Germinal center (tissue), 1 donor: ENCODE results near the gene HBP1.
"Not testable (repeated sequence)": the region's sequence is repeated elsewhere in the genome, so short reads cannot be mapped to it uniquely, and the experiment has no call there.

Source experiments
- DNase-seq: peaks from one replicate; pipeline ENCODE4 v3.0.0; 2012; ENCODE audit warnings: mixed read lengths, low spot score

Gene HBP1, protein sequence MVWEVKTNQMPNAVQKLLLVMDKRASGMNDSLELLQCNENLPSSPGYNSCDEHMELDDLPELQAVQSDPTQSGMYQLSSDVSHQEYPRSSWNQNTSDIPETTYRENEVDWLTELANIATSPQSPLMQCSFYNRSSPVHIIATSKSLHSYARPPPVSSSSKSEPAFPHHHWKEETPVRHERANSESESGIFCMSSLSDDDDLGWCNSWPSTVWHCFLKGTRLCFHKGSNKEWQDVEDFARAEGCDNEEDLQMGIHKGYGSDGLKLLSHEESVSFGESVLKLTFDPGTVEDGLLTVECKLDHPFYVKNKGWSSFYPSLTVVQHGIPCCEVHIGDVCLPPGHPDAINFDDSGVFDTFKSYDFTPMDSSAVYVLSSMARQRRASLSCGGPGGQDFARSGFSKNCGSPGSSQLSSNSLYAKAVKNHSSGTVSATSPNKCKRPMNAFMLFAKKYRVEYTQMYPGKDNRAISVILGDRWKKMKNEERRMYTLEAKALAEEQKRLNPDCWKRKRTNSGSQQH

GRCh38 chr7:107168233-107169119 lies at the start of gene HBP1:
HBP1 (plus strand) TSS chr7:107169003; CDS start chr7:107179894, 10,891 bp downstream.
- peak; percentile 98 for DNase-seq

- no peak for DNase-seq
Measured at GRCh38 chr7:107119376-107120105, 49.3 kb upstream of the HBP1 start.

DNA sequence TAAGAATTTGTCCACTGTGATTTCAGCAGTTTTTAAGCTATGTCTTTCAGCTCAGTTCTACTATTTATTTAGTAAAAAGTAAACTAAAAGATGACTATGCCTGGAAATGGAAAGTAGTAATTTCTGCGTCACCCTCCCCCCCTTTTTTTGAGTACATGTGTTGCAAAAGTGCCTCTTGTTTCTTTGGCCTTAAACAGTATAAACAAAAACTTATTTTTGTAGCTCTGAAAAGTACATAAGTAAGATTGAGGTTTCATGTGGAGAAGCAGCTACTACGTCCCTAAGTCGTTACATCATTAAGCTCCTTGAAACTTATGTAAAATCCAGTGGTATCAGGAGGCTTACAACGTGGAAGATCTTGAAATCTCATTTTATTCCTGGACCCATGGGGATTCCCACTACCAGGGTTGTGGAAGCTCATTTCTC lies 46.3 kb upstream of the HBP1 start:
- no peak for DNase-seq

- no peak for DNase-seq
Measured at GRCh38 chr7:107123392-107123791, 45.4 kb upstream of the HBP1 start.

- no peak for DNase-seq
Measured at GRCh38 chr7:107125475-107125874, 43.3 kb upstream of the HBP1 start.

- DNase-seq = no peak
Measured at GRCh38 chr7:107128217-107128616, 40.6 kb upstream of the HBP1 start.

DNA sequence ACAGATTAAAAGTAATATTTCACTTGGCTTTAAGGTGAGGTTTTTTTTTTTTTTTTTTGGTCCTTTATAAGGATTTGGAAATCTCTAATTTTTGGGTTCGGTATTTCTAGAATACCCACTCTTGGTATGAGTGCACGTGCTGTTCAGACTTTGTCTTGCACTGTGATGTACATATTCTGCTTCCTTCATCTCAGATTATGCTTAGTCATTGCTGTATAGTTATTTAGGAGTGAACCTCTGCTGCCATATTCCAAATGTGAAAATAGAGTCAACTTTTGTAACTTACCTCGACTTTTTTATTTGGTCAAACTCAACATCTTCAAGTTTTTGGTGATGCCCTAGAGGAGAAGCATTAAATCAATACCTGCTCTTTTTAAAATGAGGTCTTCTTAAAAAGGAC lies 40.1 kb upstream of the HBP1 start:
- no peak for DNase-seq

- DNase-seq = no peak
Measured at GRCh38 chr7:107130487-107131220, 38.1 kb upstream of the HBP1 start.

- DNase-seq = no peak
Measured at GRCh38 chr7:107133396-107133795, 35.4 kb upstream of the HBP1 start.

DNA sequence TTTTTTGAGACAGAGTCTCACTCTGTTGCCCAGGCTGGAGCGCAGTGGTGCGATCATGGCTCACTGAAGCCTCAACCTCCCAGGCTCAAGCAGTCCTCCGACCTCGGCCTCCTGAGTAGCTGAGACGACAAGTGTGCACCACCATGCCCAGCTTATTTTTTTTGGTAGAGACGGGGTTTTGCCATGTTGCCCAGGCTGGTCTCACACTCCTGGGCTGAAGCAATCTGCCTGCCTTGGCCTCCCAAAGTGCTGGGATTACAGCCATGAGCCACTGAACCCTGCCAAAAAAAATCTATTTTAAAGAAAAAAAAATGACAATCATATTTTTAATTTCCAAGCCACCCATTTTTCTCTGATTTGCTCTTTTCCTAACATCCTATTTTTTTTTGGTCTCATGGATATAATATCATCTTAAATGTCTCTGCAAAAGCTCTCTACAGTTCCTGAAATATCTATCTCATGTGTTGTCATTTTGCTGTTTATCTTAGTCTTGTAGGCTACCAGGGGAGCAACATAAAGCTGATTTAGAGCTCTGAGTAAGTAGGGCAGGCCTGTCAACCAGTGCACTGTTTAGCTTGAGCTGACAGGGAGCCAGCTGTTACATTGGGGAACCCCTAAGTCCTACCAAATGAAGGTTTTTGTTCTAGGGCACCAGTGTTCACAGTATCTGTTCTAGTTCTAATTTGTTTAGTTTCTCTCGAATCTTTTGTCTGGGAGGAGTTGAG lies 29.9 kb upstream of the HBP1 start:
- DNase-seq = no peak

GRCh38 chr7:107143875-107144274 lies 24.9 kb upstream of the HBP1 start:
- DNase-seq = not testable (repeated sequence)

GRCh38 chr7:107145067-107145838 lies 23.6 kb upstream of the HBP1 start:
- no peak for DNase-seq

GRCh38 chr7:107147464-107148393 lies 21.1 kb upstream of the HBP1 start:
- peak; percentile 34 for DNase-seq

DNA sequence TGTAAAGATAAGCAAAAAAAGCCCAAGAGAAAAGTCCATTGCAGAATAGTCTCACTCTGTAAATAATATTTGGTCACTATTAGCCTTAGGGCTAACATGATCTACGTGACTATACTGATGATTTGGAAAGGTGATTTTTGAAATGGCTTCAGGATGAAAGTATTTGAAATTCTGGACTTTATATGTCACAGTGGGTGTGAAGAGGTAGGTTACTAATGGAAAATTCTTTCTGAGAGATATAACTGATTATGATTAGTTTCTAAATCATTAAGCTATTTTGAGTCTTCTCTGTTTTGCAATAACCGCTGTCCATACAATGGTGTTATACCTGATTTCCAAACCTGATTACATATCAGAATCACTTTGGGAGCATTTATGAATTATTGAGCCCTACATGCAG lies 20.1 kb upstream of the HBP1 start:
- no peak for DNase-seq

DNA sequence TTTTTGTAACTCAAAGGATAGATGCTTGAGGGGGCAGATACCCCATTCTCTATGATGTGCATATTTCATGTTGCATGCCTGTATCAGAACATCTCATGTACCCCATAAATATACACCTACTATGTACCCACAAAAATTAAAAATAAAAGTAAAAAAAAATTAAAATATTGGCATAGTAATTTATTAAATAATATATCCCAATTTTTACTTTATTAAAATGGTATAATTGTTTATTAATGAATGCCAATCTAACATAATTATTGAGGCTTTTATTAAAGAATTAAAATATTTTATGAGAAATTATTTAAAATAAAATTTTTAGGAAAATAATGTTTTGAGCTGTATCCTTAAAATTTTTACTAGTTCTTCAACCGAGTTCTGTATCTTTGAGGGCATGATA lies 18.9 kb upstream of the HBP1 start:
- DNase-seq = no peak

DNA sequence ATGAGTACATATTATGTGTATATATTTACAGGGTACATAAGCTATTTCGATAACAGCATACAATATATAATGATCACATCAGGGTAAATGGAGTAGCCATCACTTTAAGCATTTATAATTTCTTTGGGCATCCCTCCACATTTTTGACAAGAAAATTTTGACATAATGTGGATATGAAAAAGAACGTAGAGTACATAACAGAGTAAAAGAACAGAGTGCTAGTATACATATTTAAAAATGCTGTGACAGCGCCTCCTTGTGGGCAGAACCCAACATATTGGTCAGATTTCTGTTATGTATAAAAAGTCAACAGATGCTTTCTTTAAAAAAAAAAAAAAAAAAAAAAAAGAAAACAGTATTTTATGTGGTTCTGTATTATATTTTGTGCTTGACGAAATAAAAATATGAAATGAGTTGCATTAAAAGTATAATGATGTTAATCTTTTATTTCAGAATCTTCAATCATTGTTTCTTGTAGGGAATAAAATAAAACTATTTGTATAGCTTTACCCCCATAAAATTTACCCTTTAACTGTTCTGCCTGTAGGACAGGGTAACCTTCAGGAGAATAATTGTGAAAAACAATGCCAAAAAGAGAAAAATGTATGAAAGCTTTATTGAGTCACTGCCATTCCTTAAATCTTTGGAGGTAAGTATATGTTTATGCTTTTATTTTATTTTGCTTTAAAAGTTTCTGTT lies 18.3 kb upstream of the HBP1 start:
- peak; percentile 42 for DNase-seq

- no peak for DNase-seq
Measured at GRCh38 chr7:107151538-107151937, 17.3 kb upstream of the HBP1 start.

DNA sequence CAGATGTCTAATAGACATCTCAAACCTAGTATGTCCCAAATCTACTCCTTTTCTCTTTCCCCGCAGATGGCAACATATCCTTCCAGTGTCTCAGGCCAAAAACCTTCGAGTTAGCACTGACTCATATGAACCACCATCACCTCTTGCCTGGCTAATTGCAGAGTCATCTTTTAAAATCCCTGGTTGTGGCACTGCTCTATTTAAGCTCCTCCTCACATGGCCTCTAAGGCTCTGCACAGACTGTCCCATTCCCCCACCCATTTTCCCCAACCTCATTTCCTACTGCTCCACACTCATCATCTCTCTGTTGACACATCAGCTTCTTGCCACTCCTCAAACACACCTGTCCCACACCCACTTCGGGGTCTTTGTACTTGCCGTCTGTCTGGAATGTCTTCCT lies 16.8 kb upstream of the HBP1 start:
- DNase-seq = no peak
